HG02623 (cell line): ENCODE measurements around the gene GTPBP3.
A peak's percentile ranks its signal among the peaks of the same experiment; 100 is the strongest.
"Not testable (repeated sequence)": the region's sequence is repeated elsewhere in the genome, so short reads cannot be mapped to it uniquely, and the experiment has no call there.

Source experiments
- ATAC-seq: cut with Tn5 transposase; IDR thresholded peaks from one replicate; pipeline ENCODE4 v1.9.1; 2021; ENCODE audit warnings: moderate library complexity; ENCODE audit not compliant: unreplicated experiment

The GTPBP3 gene

GRCh38 chr19:17336872-17337674 lies at the start of gene GTPBP3:
Gene GTPBP3 (plus strand): TSS chr19:17337553. CDS start chr19:17337612, 59 bp downstream.
- peak; percentile 78 for ATAC-seq

- no peak for ATAC-seq
Measured at GRCh38 chr19:17289489-17289888, 47.9 kb upstream of the GTPBP3 start.

DNA sequence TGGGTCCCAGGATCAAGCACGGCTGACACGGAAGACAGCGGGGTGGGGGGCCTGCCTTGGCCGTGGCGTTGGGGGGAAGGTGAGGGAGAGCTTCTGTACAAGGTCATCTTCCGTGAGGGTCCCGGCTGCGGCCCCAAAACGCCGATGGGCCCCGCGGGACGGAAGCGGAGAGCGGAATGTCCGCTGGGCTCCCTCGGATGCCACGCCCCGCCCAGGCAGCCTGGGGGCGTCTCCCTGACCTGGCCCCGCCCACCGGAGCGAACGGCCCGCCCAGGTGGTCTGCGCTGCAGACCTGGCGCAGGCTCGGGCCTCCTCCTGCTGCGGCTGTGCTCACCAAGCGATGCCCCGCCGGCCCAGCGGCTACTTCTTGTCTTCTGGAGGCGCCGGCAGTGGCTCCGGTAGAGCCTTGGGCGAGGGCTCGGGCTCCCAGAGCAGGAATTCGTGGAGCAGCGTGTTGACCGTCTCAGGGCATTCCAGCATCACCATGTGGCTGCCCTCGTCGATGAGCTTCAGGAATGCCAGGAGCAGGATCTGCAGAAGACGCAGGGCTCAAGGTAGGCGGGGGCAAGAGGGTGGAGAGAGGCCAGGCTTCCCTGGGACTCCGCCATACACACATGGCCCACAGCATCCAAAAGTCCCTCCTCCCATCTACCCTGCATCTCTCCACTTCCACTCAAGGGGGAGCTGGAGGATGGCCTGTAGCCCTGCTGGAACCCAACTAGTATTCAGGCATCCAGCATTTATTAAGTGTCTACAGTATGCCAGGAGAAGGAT lies 44.9 kb upstream of the GTPBP3 start:
- ATAC-seq: peak; percentile 65

DNA sequence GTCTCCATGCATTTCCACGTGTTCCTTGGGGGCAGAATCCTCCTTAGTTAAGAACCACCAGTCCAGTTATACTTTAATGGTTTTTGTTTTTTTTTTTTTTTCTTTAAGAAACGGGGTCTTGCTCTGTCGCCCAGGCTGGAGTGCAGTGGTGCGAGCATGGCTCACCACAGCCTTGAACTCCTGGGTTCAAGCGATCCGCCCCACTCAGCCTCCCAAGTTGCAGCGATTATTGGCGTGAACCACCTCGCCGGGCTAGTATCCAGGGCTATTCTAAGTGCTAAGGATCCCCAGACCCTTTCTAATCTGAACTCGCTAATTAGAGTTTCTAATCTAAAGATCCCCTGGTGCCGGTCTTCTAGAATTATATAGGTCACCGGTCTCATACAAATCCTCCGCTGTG lies 43.7 kb upstream of the GTPBP3 start:
- ATAC-seq: no peak

DNA sequence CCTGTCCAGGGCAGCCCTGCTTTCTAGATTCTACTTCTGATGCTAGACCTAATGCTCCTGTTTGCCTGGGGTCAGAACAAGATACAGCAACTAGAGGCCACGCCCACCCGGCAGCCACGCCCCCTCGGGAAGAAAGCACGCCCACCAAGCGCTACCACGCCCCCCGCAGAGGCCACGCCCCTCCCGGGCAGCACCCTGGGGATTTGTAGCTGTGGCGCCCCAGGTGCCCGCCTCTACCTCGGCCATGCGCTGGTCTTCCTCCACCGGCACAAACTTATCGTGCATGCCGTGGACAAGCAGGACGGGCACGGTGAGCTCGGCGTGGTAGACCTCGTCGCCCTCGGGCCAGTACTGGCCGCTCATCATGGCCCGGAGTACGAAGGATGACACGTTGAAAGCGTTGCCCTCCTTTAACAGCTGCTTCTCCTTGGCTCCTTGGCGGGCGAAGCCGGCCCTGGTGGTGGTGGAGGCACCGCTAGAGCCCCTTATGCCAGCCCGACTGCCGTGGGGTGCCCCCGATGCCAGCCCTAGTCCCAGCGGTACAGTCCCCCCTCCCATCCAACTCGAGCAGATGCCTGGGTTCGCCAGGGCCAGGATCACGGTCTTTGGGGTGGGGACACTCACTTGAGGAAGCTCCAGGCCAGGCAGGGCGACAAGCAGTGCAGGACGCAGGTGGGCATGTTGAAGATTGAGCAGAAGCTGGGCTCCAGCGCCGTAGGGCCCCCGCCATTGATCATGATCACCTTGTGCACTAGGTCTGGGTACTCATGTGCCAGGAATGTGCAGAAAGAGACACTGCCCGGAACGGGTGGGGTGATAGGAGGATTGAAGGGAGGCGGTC lies 43.1 kb upstream of the GTPBP3 start:
- ATAC-seq: no peak

- not testable (repeated sequence) for ATAC-seq
Measured at GRCh38 chr19:17295551-17295950, 41.8 kb upstream of the GTPBP3 start.

- no peak for ATAC-seq
Measured at GRCh38 chr19:17296273-17296672, 41.1 kb upstream of the GTPBP3 start.

GRCh38 chr19:17296976-17297375 lies 40.4 kb upstream of the GTPBP3 start:
- no peak for ATAC-seq

- ATAC-seq: no peak
Measured at GRCh38 chr19:17300992-17301619, 36.2 kb upstream of the GTPBP3 start.

- no peak for ATAC-seq
Measured at GRCh38 chr19:17302391-17303166, 34.8 kb upstream of the GTPBP3 start.

GRCh38 chr19:17303167-17303939 lies 34.0 kb upstream of the GTPBP3 start, which contains the start of gene ABHD8:
Gene ABHD8 (minus strand): TSS chr19:17303425. CDS start chr19:17301616, 1,809 bp downstream.
- ATAC-seq: peak; percentile 59

DNA sequence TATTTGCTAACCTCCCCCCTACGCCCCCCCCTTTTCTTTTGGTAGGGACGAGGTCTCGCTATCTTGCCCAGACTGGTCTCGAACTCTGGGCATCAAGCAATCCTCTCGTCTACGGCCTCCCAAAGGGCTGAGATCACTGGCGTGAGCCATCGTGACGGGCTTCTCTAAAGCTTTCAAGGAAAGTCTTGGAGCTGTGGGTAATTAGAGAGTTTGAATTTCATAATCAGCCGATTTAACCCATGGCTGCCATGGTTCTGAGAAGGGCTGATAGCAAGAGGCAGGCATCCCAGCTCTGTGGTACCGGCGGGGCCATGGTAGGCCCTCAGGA lies 33.4 kb upstream of the GTPBP3 start:
- no peak for ATAC-seq

DNA sequence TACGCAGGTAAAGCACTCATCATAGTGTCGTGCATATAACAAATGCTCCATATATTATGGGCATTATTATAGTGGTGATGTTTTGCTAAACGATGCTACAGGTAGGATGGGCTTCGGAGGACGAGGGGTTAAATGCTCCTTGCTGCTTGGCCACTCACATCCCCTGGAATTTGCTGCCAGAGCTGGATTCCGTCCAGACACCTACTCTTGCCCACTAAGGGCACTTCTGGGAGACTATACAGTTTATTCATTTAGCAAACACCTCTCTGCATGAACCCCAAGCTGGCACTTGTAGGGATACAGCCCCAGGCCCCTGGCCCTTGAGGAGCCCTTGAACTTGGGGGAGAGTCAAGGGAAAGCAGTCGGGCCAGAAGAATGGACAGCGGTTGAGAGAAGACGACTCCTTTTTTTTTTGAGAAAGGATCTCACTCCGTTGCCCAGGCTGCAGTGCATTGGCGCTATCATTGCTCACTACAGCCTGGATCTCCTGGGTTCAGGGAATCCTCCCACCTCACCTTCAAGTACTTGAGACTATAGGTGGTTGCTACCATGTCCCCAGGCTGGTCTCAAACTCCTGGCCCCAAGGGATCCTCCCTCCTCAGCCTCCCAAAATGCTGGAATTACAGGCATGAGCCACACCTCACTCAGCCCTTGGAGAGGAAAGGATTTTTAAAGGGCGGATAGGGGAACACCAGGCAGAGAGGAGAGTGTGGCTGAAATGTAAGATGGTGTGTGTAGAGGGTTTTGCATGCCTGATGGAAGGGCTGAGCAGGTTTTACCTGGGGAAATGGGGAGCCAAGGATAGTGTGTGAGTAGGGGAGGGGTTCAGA lies 32.8 kb upstream of the GTPBP3 start:
- ATAC-seq: no peak

DNA sequence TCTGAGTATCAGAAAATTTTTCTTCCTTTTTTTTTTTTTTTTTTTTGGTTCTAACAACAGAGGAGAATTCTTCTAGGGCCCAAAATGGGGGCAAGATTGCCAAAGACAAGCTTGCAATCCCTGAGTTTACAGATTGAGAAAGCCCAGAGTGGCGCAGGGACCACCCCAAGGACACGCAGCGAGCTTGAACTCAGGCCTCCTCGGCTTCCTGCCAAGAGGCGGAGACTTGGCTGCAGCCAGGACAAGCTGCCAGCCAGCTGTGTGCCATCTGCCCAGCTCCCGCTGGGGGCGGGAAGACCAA lies 32.2 kb upstream of the GTPBP3 start:
- ATAC-seq: no peak

GRCh38 chr19:17305517-17306284 lies 31.7 kb upstream of the GTPBP3 start, which contains the start of gene MRPL34:
Gene MRPL34 (plus strand): TSS chr19:17305872. CDS start chr19:17305893, 21 bp downstream.
- peak; percentile 63 for ATAC-seq

DNA sequence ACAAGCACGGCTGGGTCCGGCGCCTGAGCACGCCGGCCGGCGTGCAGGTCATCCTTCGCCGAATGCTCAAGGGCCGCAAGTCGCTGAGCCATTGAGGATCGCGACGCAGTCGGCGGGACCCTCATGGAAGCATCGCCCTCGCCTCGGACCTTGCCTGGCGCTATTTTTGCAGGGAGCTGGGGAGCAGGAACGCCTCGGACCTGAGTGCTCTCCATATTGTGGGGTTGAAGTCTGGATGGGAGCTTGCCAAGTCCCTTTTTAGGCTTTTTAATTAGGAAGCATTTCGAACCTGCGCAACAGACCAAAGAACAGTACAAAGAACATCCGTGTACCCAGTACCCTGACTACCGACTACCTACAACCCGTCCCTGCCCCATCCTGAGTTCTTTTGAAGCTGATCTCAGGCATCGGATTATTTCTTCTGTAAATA lies 31.1 kb upstream of the GTPBP3 start:
- no peak for ATAC-seq

DNA sequence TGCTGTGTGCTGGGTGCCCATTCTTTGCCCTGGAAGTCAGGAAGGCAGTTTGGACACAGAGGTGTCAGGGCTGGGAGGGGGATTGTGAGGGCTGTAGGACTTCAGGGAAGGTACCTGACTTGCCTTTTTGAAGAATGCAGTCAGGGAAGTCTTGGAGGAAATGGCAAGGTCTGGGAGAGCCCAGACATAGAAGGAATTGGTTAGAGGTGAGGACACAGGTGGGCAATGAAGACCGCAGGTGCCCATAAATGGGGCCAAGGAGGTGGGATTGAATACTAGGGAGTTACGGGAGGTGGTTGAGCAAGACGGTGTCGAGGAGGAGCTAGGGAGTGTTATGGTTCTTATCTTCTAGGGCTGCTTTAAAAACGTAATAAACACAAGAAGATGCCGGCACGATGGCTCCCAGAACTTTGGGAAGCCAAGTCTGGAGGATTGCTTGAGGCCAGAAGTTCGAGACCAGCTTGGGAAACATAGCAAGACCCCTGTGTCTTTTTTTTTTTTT lies 29.4 kb upstream of the GTPBP3 start:
- ATAC-seq: no peak
